Gastrocnemius medialis (tissue), 4 donors: ENCODE measurements around the gene SEMA3D. TPM values are rescaled to one million over a fixed set of nuclear protein-coding genes. Genes with fewer than 3 reads are reported as not detected.

Source experiments
- ATAC-seq, 2 donors: fragments of 150-250 bp; one replicate each; pipeline ENCODE4 v1.9.1; 2016
- DNase-seq, 2 donors: peaks; one replicate each; pipeline ENCODE4 v3.0.0-alpha.2; 2019
- H3K27ac ChIP-seq, 4 donors: fragments of 200-600 bp; sonication (generic); 1 replicate in 1 of 4; 2 replicates in 3 of 4; pipeline ENCODE4 v1.5.1; 2016 to 2018; ENCODE audit warnings: mild to moderate bottlenecking in 2 of 4, moderate library complexity in 1 of 4
- H3K27me3 ChIP-seq, 3 donors: fragments of 200-600 bp; sonication (generic) in 2 of 3; 1 replicate in 1 of 3; 2 replicates in 2 of 3; pipeline versions ENCODE4 v1.5.1 to v1.6.0; 2016 to 2019; ENCODE audit warnings: mild to moderate bottlenecking in 1 of 3, moderate library complexity in 1 of 3
- H3K36me3 ChIP-seq, 2 donors: fragments of 200-600 bp; sonication (generic) in 1 of 2; one replicate each; pipeline ENCODE4 v1.5.1; 2017 to 2018
- H3K4me1 ChIP-seq, 2 donors: fragments of 200-600 bp; sonication (generic) in 1 of 2; one replicate each; pipeline ENCODE4 v1.5.1; 2016 to 2017; ENCODE audit warnings: mild to moderate bottlenecking in 2 of 2
- H3K4me3 ChIP-seq, 4 donors: fragments of 200-600 bp; sonication (generic) in 3 of 4; 1 replicate in 1 of 4; 2 replicates in 3 of 4; pipeline ENCODE4 v1.5.1; 2016 to 2019; ENCODE audit warnings: mild to moderate bottlenecking in 2 of 4
- H3K9me3 ChIP-seq, 3 donors: fragments of 200-600 bp; sonication (generic) in 2 of 3; 1 replicate in 1 of 3; 2 replicates in 2 of 3; pipeline ENCODE4 v1.5.1; 2016 to 2019
- CTCF ChIP-seq, 5 experiments: fragments of 450-650 bp in 3 of 5; fragments of 200-600 bp in 2 of 5; sonication (generic) in 2 of 5; IDR thresholded peaks in 4 of 5; conservative IDR thresholded peaks in 1 of 5; 1 replicate in 4 of 5; 2 replicates in 1 of 5; pipeline ENCODE4 v1.5.1; 2016 to 2019; ENCODE audit warnings: antibody characterized with exemption in 5 of 5, mild to moderate bottlenecking in 3 of 5, moderate library complexity in 3 of 5
- POLR2A ChIP-seq, 2 donors: fragments of 450-650 bp; IDR thresholded peaks; one replicate each; pipeline ENCODE4 v1.6.1; 2017; ENCODE audit warnings: antibody characterized with exemption in 2 of 2, mild to moderate bottlenecking in 2 of 2, moderate library complexity in 2 of 2
- in situ Hi-C, 4 donors: fragments of 200-750 bp; cut with MboI; loops; one replicate each; pipeline versions ENCODE4 v1.15.0 to v1.8.0; 2017; ENCODE audit warnings: low sequenced_read_pairs in 4 of 4
- intact Hi-C: fragments of 100-400 bp; cut with DNase I; formaldehyde crosslinking; loops from one replicate; pipeline ENCODE4 v1.15.1; 2023; ENCODE audit warnings: low total_unique reads
- total RNA-seq, 4 donors: library from RNA; depleted of rRNA; stranded (reverse); fragments of >200 nt; gene quantifications; one replicate each; pipeline versions ENCODE4 v1.1.0 to v1.2.3, GENCODE V29; 2016

SEMA3D gene
- total RNA-seq, 4 donors from 2014 or later, result 0.75 TPM; not detected in 3

- in situ Hi-C loops, result no loop called here
- Histone ChIP-seq H3K27ac (no peak overlapping the region), H3K4me3 (no peak overlapping the region), H3K36me3 (no peaks in the 10 kb centered on the region), H3K9me3 (no peaks in the 10 kb centered on the region), H3K27me3 (no peaks in the 10 kb centered on the region), H3K4me1 (peaks cover 0 to 5% of the 10 kb centered on the region in 2 donors)
- intact Hi-C loops, result no loop called here
- no peak for DNase-seq
- ATAC-seq, result no peak
- TF ChIP-seq CTCF (IDR thresholded peaks at IDR 0.05 in 4 of 5, conservative IDR thresholded peaks at IDR 0.05 in 1 of 5), result no peak
- no peak for TF ChIP-seq POLR2A (IDR thresholded peaks at IDR 0.05)
These were observed 211.2 kb downstream of the SEMA3D start for GRCh38 chr7:84975586-84976185.

DNA sequence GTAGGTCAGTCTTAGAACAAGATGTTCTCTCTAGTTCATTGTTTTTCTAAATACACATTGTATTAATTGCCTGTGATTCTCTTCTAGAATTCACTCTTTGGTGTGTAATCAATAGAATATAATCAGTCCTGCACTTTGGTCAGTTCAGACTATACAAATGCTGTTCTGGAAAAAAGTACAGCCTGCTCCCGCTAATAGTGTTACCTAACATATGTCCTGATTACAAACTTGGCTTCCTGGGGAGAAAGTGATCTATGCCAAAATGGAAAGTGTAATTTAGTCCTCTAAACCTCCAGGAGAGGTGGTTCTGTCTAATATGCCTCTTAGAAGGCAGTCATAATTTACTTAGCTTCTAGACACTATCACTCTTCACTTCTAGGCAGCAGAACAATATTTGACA is 215.5 kb downstream of the SEMA3D start:
- TF ChIP-seq POLR2A (IDR thresholded peaks at IDR 0.05) (no peak), CTCF (IDR thresholded peaks at IDR 0.05 in 4 of 5, conservative IDR thresholded peaks at IDR 0.05 in 1 of 5) (no peak)
- Histone ChIP-seq H3K27ac (no peak overlapping the region), H3K9me3 (no peaks in the 10 kb centered on the region), H3K4me3 (no peak overlapping the region), H3K36me3 (no peaks in the 10 kb centered on the region), H3K4me1 (peaks cover 0 to 5% of the 10 kb centered on the region in 2 donors), H3K27me3 (no peaks in the 10 kb centered on the region)
- ATAC-seq, result peak in 1 of 2 donors; percentile 68
- DNase-seq, result no peak
- intact Hi-C loops, result no loop called here
- in situ Hi-C loops, result no loop called here

DNA sequence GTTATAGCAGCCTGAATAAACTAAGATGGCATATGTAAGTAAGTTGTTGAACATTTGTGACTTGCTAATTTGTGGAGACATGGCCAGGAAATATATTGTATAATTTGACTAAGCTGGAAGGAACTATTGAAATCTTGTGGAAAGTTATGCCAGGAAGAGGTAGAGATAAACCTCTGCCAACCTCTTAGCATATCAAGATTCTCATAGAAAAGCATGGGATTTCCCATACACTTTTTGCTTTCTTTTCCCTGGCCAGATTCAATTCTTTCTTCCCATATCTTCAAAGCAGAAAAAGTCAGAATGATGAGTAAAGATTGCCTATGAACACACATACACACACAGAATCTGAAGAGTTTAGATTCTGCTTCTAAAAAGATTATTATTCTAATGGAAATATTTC is 216.2 kb downstream of the SEMA3D start:
- no peak overlapping the region for H3K27ac ChIP-seq
- TF ChIP-seq POLR2A (IDR thresholded peaks at IDR 0.05), result no peak
- H3K36me3 ChIP-seq, result no peaks in the 10 kb centered on the region
- no peak for DNase-seq
- no peak overlapping the region for H3K4me3 ChIP-seq
- in situ Hi-C loops, result no loop called here
- no peaks in the 10 kb centered on the region for H3K27me3 ChIP-seq
- ATAC-seq, result no peak
- intact Hi-C loops, result no loop called here
- no peaks in the 10 kb centered on the region for H3K9me3 ChIP-seq
- H3K4me1 ChIP-seq, result peaks cover 0 to 5% of the 10 kb centered on the region in 2 donors

DNA sequence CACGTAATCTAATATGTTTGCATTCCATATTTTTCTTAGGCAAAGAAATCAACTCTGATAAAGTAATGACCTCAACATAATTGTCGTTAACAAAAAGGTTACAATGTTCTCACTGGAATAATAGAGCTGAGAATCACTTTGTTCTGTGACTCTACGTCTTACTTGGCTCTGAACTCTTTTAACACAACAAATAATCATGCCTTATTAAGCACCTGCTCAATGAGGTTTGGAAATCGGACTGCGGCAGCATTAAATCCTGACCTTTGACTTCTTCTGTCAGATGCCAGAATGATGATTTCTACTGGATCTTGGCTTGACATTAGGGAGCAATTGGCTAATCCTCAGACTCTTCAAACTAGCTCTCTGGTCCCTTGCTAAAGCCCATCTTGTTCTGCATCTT is 233.6 kb downstream of the SEMA3D start:
- intact Hi-C loops, result no loop called here
- Histone ChIP-seq H3K4me1 (no peaks in the 10 kb centered on the region), H3K36me3 (no peaks in the 10 kb centered on the region), H3K27me3 (no peaks in the 10 kb centered on the region), H3K27ac (no peak overlapping the region), H3K4me3 (no peak overlapping the region), H3K9me3 (no peaks in the 10 kb centered on the region)
- DNase-seq (no peak), ATAC-seq (no peak)
- TF ChIP-seq CTCF (IDR thresholded peaks at IDR 0.05 in 4 of 5, conservative IDR thresholded peaks at IDR 0.05 in 1 of 5) (no peak), POLR2A (IDR thresholded peaks at IDR 0.05) (no peak)
- in situ Hi-C loops, result no loop called here

DNA sequence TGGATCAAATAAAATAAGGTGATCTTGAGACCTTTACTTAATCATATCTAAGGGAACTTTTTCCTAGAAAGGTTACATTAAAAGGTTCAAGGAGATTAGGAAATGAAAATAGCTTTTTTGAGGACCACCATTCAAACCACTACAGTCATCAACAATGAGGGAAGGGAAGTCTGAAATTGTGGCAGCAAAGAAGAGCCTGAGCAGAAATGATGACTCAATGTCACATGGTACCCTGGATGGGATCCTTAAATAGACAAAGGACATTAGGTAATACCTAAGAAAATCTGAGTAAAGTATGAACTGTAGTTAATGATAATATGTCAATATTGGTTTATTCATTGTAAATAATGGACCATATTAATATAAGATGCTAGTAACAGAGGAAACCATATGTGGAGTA is 236.0 kb downstream of the SEMA3D start:
- Histone ChIP-seq H3K9me3 (no peaks in the 10 kb centered on the region), H3K4me1 (no peaks in the 10 kb centered on the region), H3K27ac (no peak overlapping the region), H3K27me3 (no peaks in the 10 kb centered on the region), H3K4me3 (no peak overlapping the region), H3K36me3 (no peaks in the 10 kb centered on the region)
- ATAC-seq (no peak), DNase-seq (no peak)
- intact Hi-C loops, result no loop called here
- TF ChIP-seq POLR2A (IDR thresholded peaks at IDR 0.05), result no peak
- no peak for TF ChIP-seq CTCF (IDR thresholded peaks at IDR 0.05 in 4 of 5, conservative IDR thresholded peaks at IDR 0.05 in 1 of 5)
- in situ Hi-C loops, result no loop called here
